Caco-2 (cell line): ENCODE data around the gene TMEM151A. TPM values are rescaled to one million over a fixed set of nuclear protein-coding genes. Genes with fewer than 3 reads are reported as not detected.
A peak's percentile ranks its signal among the peaks of the same experiment; 100 is the strongest.
"Not testable (repeated sequence)": the region's sequence is repeated elsewhere in the genome, so short reads cannot be mapped to it uniquely, and the experiment has no call there.

Source experiments
- BruUV-seq: library from RNA; stranded (reverse); fragments of 400-500 nt; replicated peaks from 2 replicates; lab custom pipeline; 2021; lab: Mats Ljungman, UMichigan
- CTCF ChIA-PET: fragments of 300-600 bp; sonication (Branson Sonifier 250); formaldehyde crosslinking; loops from one replicate; lab custom pipeline; 2022; ENCODE audit warnings: antibody characterized with exemption; lab: Charles Lee
- POLR2A ChIA-PET: fragments of 300-600 bp; sonication (Branson Sonifier 250); formaldehyde crosslinking; loops from one replicate; lab custom pipeline; 2022; ENCODE audit warnings: antibody characterized with exemption; lab: Charles Lee
- DNase-seq, 2 experiments: peaks; one replicate each; pipeline versions ENCODE4 v3.0.0 to v3.0.0-alpha.2; 2020 to 2022
- H3K27me3 ChIP-seq: replicated peaks from 2 replicates; pipeline ENCODE4 v1.6.0; 2011; ENCODE audit warnings: low read length; ENCODE audit not compliant: control insufficient read depth, insufficient read depth
- H3K36me3 ChIP-seq: 2 replicates; pipeline ENCODE4 v1.5.1; 2011; ENCODE audit warnings: low read length; ENCODE audit not compliant: control insufficient read depth, insufficient read depth
- H3K4me1 ChIP-seq: fragments of 250-450 bp; sonication (Bioruptor Pico); 2 replicates; pipeline ENCODE4 v1.5.1; 2020; ENCODE audit warnings: mild to moderate bottlenecking
- H3K4me3 ChIP-seq: 2 replicates; pipeline ENCODE4 v1.5.1; 2011; ENCODE audit warnings: low read depth, mild to moderate bottlenecking, control low read depth, low read length
- H3K9me3 ChIP-seq: fragments of 250-450 bp; sonication (Bioruptor Pico); 2 replicates; pipeline ENCODE4 v1.5.1; 2020; ENCODE audit warnings: mild to moderate bottlenecking, moderate library complexity
- H3K27ac Mint-ChIP-seq: one replicate; pipeline ENCODE4 v1.8.0; 2022; ENCODE audit warnings: mixed read lengths; ENCODE audit not compliant: unreplicated experiment
- H3K27me3 Mint-ChIP-seq: one replicate; pipeline ENCODE4 v1.8.0; 2022; ENCODE audit warnings: mixed read lengths; ENCODE audit not compliant: insufficient read depth, unreplicated experiment
- H3K36me3 Mint-ChIP-seq: one replicate; pipeline ENCODE4 v1.8.0; 2022; ENCODE audit warnings: mild to moderate bottlenecking, mixed read lengths; ENCODE audit not compliant: insufficient read depth, unreplicated experiment
- H3K4me1 Mint-ChIP-seq: one replicate; pipeline ENCODE4 v1.8.0; 2022; ENCODE audit warnings: low read depth, mixed read lengths; ENCODE audit not compliant: unreplicated experiment
- H3K4me3 Mint-ChIP-seq: one replicate; pipeline ENCODE4 v1.8.0; 2022; ENCODE audit warnings: mild to moderate bottlenecking, moderate library complexity, mixed read lengths; ENCODE audit not compliant: unreplicated experiment
- H3K9me3 Mint-ChIP-seq: one replicate; pipeline ENCODE4 v1.8.0; 2022; ENCODE audit warnings: mixed read lengths; ENCODE audit not compliant: unreplicated experiment
- intact Hi-C: fragments of 100-400 bp; cut with micrococcal nuclease; formaldehyde crosslinking; loops from one replicate; pipeline ENCODE4 v1.10.0; 2022; ENCODE audit not compliant: unreplicated experiment
- total RNA-seq: library from RNA; stranded (reverse); gene quantifications from 2 replicates; pipeline ENCODE4 v1.2.3, GENCODE V29; 2022
- TF ChIP-seq, protein P1 (sequence below), 2 experiments: fragments of 200-600 bp in 1 of 2; IDR thresholded peaks; 1 replicate in 1 of 2; 2 replicates in 1 of 2; pipeline versions ENCODE4 v1.5.1 to v1.8.0; 2011 to 2022; ENCODE audit warnings: antibody characterized with exemption in 1 of 2, control low read depth in 1 of 2, inconsistent platforms in 1 of 2, low read depth in 1 of 2, low read length in 1 of 2, mild to moderate bottlenecking in 1 of 2, moderate library complexity in 1 of 2; ENCODE audit not compliant: insufficient read depth in 1 of 2, severe bottlenecking in 1 of 2, unreplicated experiment in 1 of 2

Gene TMEM151A
- total RNA-seq, 1 experiment from 2014 or later = 0.68 TPM

DNA sequence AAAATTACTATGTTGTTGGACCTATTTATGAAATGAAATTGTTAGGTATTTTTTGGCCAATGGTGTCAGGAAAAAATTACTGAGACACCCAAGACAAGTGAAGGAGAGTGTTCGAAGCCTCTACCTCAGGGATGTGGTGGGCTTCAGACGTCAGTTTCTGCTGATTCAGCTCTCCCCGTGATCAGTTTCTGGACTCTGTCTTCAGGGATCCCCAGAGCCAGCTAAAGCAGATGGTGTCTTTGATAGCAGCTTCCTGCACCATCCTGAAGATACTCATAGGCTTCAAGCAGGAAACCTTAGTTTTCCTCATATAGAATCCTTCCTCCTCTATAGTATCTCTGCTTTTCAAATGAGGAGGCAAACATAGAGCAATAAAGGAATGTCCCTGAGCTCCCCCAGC, 17.8 kb downstream of the TMEM151A start:
- Histone ChIP-seq H3K4me3 (no peak overlapping the region), H3K9me3 (no peaks in the 10 kb centered on the region), H3K36me3 (no peaks in the 10 kb centered on the region), H3K4me1 (peaks cover 14% of the 10 kb centered on the region), H3K27me3 (no peaks in the 10 kb centered on the region)
- Mint-ChIP-seq H3K27me3 (no peaks in the 10 kb centered on the region), H3K36me3 (peaks cover 17% of the 10 kb centered on the region), H3K9me3 (no peaks in the 10 kb centered on the region), H3K27ac (no peak overlapping the region), H3K4me3 (no peak overlapping the region), H3K4me1 (no peaks in the 10 kb centered on the region)
- no TSS peak for BruUV-seq
- intact Hi-C loops = no loop called here
- no peak for DNase-seq
- TF ChIP-seq, protein P1, sequence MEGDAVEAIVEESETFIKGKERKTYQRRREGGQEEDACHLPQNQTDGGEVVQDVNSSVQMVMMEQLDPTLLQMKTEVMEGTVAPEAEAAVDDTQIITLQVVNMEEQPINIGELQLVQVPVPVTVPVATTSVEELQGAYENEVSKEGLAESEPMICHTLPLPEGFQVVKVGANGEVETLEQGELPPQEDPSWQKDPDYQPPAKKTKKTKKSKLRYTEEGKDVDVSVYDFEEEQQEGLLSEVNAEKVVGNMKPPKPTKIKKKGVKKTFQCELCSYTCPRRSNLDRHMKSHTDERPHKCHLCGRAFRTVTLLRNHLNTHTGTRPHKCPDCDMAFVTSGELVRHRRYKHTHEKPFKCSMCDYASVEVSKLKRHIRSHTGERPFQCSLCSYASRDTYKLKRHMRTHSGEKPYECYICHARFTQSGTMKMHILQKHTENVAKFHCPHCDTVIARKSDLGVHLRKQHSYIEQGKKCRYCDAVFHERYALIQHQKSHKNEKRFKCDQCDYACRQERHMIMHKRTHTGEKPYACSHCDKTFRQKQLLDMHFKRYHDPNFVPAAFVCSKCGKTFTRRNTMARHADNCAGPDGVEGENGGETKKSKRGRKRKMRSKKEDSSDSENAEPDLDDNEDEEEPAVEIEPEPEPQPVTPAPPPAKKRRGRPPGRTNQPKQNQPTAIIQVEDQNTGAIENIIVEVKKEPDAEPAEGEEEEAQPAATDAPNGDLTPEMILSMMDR (IDR thresholded peaks at IDR 0.05; ENCODE audit: insufficient read depth in 1 of 2, low read depth in 1 of 2, low read length in 1 of 2, severe bottlenecking in 1 of 2, unreplicated experiment in 1 of 2) = no peak
- ChIA-PET POLR2A (no interaction called here), CTCF (interaction anchor here (1.3 kb wide), 1 partner anchor 27 kb away, joined by 3 read pairs; the partner anchor contains the start of gene RIN1)

DNA sequence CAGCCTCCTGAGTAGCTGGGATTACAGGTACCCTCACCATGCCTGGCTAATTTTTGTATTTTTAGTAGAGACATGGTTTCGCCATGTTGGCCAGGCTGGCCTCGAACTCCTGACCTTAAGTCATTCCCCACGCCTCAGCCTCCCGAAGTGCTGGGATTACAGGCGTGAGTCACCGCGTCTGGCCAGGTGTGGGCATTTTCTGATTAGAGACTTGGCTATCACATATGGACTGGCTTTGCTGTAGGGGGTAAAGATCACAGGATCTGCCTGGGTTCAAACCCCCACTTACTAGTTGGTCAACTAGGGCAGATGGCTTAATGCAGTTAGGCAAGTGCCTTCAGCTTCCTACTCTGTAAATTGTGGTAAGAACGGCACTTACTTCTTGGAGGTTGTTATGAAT, 18.6 kb downstream of the TMEM151A start:
- no peaks in the 10 kb centered on the region for H3K9me3 Mint-ChIP-seq

DNA sequence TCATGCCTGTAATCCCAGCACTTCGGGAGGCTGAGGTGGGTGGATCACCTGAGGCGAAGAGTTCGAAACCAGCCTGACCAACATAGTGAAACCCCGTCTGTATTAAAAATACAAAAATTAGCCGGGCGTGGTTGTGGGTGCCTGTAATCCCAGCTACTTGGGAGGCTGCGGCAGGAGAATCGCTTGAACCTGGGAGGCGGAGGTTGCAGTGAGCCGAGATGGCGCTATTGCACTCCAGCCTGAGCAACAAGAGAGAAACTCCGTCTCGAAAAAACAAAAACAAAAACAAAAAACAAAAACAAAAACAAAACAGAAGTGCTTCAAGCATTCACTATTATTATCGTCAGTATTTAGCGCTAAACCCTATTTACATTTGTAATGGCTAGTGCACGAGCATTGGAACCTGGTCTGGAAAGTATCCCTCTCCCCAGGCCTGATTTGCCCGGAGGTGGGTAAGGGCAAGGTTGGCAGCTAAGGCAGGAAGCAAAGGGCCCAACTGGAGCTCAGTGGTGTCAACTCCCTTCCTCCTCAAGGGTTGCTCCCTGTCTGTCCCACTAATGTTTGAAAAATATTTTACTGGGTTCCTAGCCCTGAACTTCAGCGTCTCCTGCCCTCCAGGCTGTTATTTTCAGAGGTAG, 19.2 kb downstream of the TMEM151A start:
- H3K4me3 ChIP-seq, H3K4me1 Mint-ChIP-seq, H3K9me3 Mint-ChIP-seq, intact Hi-C loops, DNase-seq, H3K27me3 ChIP-seq, H3K9me3 ChIP-seq, BruUV-seq, H3K27me3 Mint-ChIP-seq, H3K36me3 ChIP-seq: not testable (repeated sequence)
- peak overlapping the region; percentile 87 for H3K4me3 Mint-ChIP-seq
- H3K4me1 ChIP-seq = peaks cover 14% of the 10 kb centered on the region
- peak overlapping the region; percentile 91 for H3K27ac Mint-ChIP-seq
- CTCF ChIA-PET = interaction anchor here (0.6 to 3.4 kb wide), 17 partner anchors 16 to 434 kb away, joined by 3 to 90 read pairs (median 7); partner anchors contain the start of genes B4GAT1, BRMS1, CCDC87 and RAB1B
- H3K36me3 Mint-ChIP-seq = peaks cover 17% of the 10 kb centered on the region
- POLR2A ChIA-PET = interaction anchor here (0.7 to 2.3 kb wide), 4 partner anchors 22 to 34 kb away, joined by 3 to 34 read pairs (median 18); partner anchors contain the start of genes BRMS1, RIN1 and YIF1A

More for the DNA sequence above, 18.6 kb downstream of the TMEM151A start:
- Mint-ChIP-seq H3K36me3 (peaks cover 17% of the 10 kb centered on the region), H3K4me1 (no peaks in the 10 kb centered on the region), H3K27me3 (no peaks in the 10 kb centered on the region), H3K4me3 (no peak overlapping the region), H3K27ac (no peak overlapping the region)
- TF ChIP-seq, protein P1 (IDR thresholded peaks at IDR 0.05; ENCODE audit: insufficient read depth in 1 of 2, low read depth in 1 of 2, low read length in 1 of 2, severe bottlenecking in 1 of 2, unreplicated experiment in 1 of 2) = no peak
- BruUV-seq = no TSS peak
- H3K4me3 ChIP-seq = no peak overlapping the region
- H3K4me1 ChIP-seq = peaks cover 14% of the 10 kb centered on the region
- no peaks in the 10 kb centered on the region for H3K27me3 ChIP-seq
- H3K36me3 ChIP-seq = no peaks in the 10 kb centered on the region
- DNase-seq = no peak
- ChIA-PET CTCF (interaction anchor here (1.3 to 2.9 kb wide), 2 partner anchors 19 to 26 kb away, joined by 3 to 34 read pairs; partner anchors contain the start of gene RIN1), POLR2A (interaction anchor here (0.7 kb wide), 1 partner anchor 21 kb away, joined by 3 read pairs; the partner anchor contains the start of gene YIF1A)
- H3K9me3 ChIP-seq = no peaks in the 10 kb centered on the region
- intact Hi-C loops = no loop called here
